SK-N-MC (cell line): ENCODE results near the gene AFAP1.

Experiments
- EZH2 ChIP-seq: fragments of 200-600 bp; sonication (generic); IDR thresholded peaks from one replicate; pipeline ENCODE4 v1.6.1; 2017; ENCODE audit warnings: antibody characterized with exemption
- POLR2AphosphoS5 ChIP-seq: IDR thresholded peaks from 2 replicates; pipeline ENCODE4 v1.6.1; 2012; ENCODE audit warnings: mild to moderate bottlenecking, low read depth, low read length, borderline replicate concordance

DNA sequence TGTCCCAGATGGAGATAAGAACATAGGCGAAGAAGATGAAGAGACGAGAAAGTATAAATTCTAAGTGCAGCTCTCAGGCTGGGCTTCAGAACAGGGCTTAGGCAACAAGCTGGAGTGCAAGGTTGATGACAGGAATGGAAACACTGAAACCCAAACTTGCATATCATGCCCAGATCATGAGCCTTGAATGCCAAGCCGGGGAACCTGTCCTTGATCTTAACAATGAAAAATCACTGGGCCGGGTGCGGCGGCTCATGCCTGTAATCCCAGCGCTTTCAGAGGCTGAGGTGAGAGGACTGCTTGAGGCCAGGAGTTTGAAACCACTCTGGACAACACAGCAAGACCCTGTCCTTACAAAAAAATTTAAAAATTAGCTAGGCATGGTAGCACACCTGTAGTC lies 17.2 kb downstream of the AFAP1 start:
- TF ChIP-seq EZH2 = no peak
- no peak for TF ChIP-seq POLR2AphosphoS5
